ENCODE data around the gene CNTRL. TPM values are rescaled to one million over a fixed set of nuclear protein-coding genes. Genes with fewer than 3 reads are reported as not detected.

CNTRL gene
- total and polyA plus RNA-seq, 12 donors: 7.4 to 19.1 (median 9.7) TPM

- no peak for DNase-seq
- no peaks in the 10 kb centered on the region for H3K4me1 ChIP-seq (replicated peaks in 1 of 2)
These were observed 85.3 kb downstream of the CNTRL start for GRCh38 chr9:121160025-121160424.

DNA sequence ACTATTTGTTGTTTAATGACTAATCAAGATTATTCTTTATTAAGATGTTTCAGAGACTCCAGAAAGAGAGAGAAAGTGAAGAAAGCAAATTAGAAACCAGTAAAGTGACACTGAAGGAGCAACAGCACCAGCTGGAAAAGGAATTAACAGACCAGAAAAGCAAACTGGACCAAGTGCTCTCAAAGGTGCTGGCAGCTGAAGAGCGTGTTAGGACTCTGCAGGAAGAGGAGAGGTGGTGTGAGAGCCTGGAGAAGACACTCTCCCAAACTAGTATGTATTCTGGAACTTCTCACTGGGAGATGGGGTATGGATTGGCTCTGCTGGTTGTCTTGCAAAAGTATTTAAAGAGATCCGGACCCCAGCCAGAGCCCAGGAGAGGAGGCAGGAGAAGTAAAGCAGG, 93.3 kb downstream of the CNTRL start:
- Histone ChIP-seq H3K9me3 (replicated peaks in 1 of 3) (no peaks in the 10 kb centered on the region), H3K27me3 (no peaks in the 10 kb centered on the region), H3K4me1 (replicated peaks in 1 of 2) (no peaks in the 10 kb centered on the region), H3K27ac (no peak overlapping the region), H3K4me3 (no peak overlapping the region), H3K36me3 (replicated peaks in 1 of 2) (peaks cover 0 to 57% of the 10 kb centered on the region in 2 donors)
- 94 to 98% (median 96%) methylated on average over 2 of the region's 2 CpGs for WGBS, 4 donors
- no peak for DNase-seq
- TF ChIP-seq POLR2A (IDR thresholded peaks at IDR 0.05): no peak
- TF ChIP-seq CTCF (IDR thresholded peaks at IDR 0.05): no peak
- intact Hi-C loops (cut with DNase I): no loop called here

More at GRCh38 chr9:121160025-121160424, 85.3 kb downstream of the CNTRL start:
- Histone ChIP-seq H3K36me3 (replicated peaks in 1 of 2) (peaks cover 0 to 21% of the 10 kb centered on the region in 2 donors), H3K27ac (peak overlapping the region in 1 of 5 donors; percentile 35), H3K9me3 (replicated peaks in 1 of 3) (no peaks in the 10 kb centered on the region), H3K4me3 (no peak overlapping the region), H3K27me3 (no peaks in the 10 kb centered on the region)
- intact Hi-C loops (cut with DNase I): no loop called here
- 75 to 84% (median 77%) methylated on average over 1 of the region's 1 CpG for WGBS, 4 donors
- TF ChIP-seq POLR2A (IDR thresholded peaks at IDR 0.05): no peak
- no peak for TF ChIP-seq CTCF (IDR thresholded peaks at IDR 0.05)

DNA sequence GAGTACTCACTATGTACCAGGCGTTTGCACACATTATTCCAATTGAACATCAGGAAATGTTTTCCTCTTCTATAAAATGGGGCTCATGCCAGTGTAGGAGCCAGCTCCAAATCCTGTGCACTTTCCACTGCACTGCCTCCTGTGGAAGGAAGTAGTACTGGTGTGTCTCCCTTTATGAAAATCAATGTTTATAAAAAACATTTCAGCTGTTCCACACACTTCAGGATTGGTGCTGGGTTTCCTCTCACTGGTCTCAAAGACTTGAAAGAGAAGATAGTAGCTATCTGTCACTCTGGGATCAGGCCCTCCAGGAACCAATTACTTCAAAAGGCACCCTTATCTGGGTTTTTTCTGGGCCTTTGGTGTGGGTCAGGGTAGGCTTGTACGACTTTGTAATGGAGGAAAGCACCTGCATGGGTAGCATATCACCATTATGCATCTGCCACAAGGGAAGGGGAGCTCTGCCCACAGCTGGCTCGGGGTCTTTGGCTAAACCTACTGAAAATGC, 94.4 kb downstream of the CNTRL start:
- intact Hi-C loops (cut with DNase I): no loop called here
- Histone ChIP-seq H3K36me3 (replicated peaks in 1 of 2) (peaks cover 0 to 68% of the 10 kb centered on the region in 2 donors), H3K9me3 (replicated peaks in 1 of 3) (no peaks in the 10 kb centered on the region), H3K27me3 (no peaks in the 10 kb centered on the region), H3K27ac (no peak overlapping the region), H3K4me3 (no peak overlapping the region), H3K4me1 (replicated peaks in 1 of 2) (no peaks in the 10 kb centered on the region)
- peak in 2 of 7 donors; percentile 14 to 22 for DNase-seq
- 64 to 79% (median 75%) methylated on average over 2 to 3 of the region's 3 CpGs for WGBS, 4 donors
- no peak for TF ChIP-seq POLR2A (IDR thresholded peaks at IDR 0.05)
- TF ChIP-seq CTCF (IDR thresholded peaks at IDR 0.05): peak; percentile 32 to 45 (median 39)

DNA sequence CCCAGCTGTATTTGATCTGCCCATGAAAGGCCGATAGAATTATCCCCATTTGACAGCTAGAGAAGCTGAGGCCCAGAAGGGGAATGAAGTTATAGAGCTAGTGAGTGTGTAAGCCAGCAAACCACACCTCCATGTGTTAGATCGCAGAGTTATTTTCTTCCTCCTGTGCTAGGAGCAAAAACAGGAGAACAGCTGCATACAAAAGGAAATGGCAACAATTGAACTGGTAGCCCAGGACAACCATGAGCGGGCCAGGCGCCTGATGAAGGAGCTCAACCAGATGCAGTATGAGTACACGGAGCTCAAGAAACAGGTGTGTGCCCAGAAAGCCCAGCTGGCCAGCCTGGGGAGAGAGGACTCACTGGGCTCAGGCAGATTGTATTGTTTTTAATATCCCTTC, 96.5 kb downstream of the CNTRL start:
- Histone ChIP-seq H3K9me3 (replicated peaks in 1 of 3) (no peaks in the 10 kb centered on the region), H3K4me3 (no peak overlapping the region), H3K27me3 (no peaks in the 10 kb centered on the region), H3K27ac (no peak overlapping the region), H3K36me3 (replicated peaks in 1 of 2) (peaks cover 0 to 75% of the 10 kb centered on the region in 2 donors), H3K4me1 (replicated peaks in 1 of 2) (peaks cover 0 to 3% of the 10 kb centered on the region in 2 donors)
- TF ChIP-seq POLR2A (IDR thresholded peaks at IDR 0.05) (no peak), CTCF (IDR thresholded peaks at IDR 0.05) (no peak)
- no peak for DNase-seq
- 95 to 97% (median 96%) methylated on average over 5 of the region's 5 CpGs for WGBS, 4 donors
- intact Hi-C loops (cut with DNase I): no loop called here
